DMS153 treated with DMSO at 0.1 percent for 48 hours (cell line): ENCODE results near the gene AADACL4.

ENCODE experiments used
- DNase-seq: peaks from one replicate; lab custom pipeline; 2025; ENCODE audit not compliant: unreplicated experiment; lab: John Stamatoyannopoulos, UW

The AADACL4 gene

GRCh38 chr1:12610941-12611340 is 32.9 kb upstream of the AADACL4 start:
- DNase-seq = no peak

GRCh38 chr1:12613180-12613579 is 30.7 kb upstream of the AADACL4 start:
- no peak for DNase-seq

- no peak for DNase-seq
Measured at GRCh38 chr1:12614402-12615158, 29.3 kb upstream of the AADACL4 start.

GRCh38 chr1:12615159-12615864 is 28.6 kb upstream of the AADACL4 start:
- DNase-seq = no peak

GRCh38 chr1:12615865-12616708 is 27.8 kb upstream of the AADACL4 start:
- no peak for DNase-seq

- no peak for DNase-seq
Measured at GRCh38 chr1:12616709-12617373, 27.0 kb upstream of the AADACL4 start.

- DNase-seq = no peak
Measured at GRCh38 chr1:12617511-12617900, 26.4 kb upstream of the AADACL4 start.

- DNase-seq = peak; percentile 31
Measured at GRCh38 chr1:12617901-12618660, 25.8 kb upstream of the AADACL4 start, which contains the start of gene DHRS3. Gene DHRS3 (minus strand): TSS chr1:12618210. CDS start chr1:12617348, 862 bp downstream.

GRCh38 chr1:12618661-12618964 is 25.3 kb upstream of the AADACL4 start:
- DNase-seq = no peak

GRCh38 chr1:12618965-12619791 is 24.7 kb upstream of the AADACL4 start:
- no peak for DNase-seq

GRCh38 chr1:12619792-12620487 is 23.9 kb upstream of the AADACL4 start:
- peak; percentile 79 for DNase-seq

GRCh38 chr1:12620488-12620865 is 23.4 kb upstream of the AADACL4 start:
- DNase-seq = no peak

- DNase-seq = no peak
Measured at GRCh38 chr1:12620931-12621330, 23.0 kb upstream of the AADACL4 start.

GRCh38 chr1:12621346-12622335 is 22.2 kb upstream of the AADACL4 start:
- no peak for DNase-seq

GRCh38 chr1:12622506-12622905 is 21.4 kb upstream of the AADACL4 start:
- DNase-seq = no peak

- no peak for DNase-seq
Measured at GRCh38 chr1:12625276-12625675, 18.6 kb upstream of the AADACL4 start.

- no peak for DNase-seq
Measured at GRCh38 chr1:12626888-12627287, 17.0 kb upstream of the AADACL4 start.

- no peak for DNase-seq
Measured at GRCh38 chr1:12627296-12627695, 16.6 kb upstream of the AADACL4 start.
